SH-SY5Y (cell line): Measurements from ENCODE around the gene MAGI2.

Source experiments
- GATA2 ChIP-seq: IDR thresholded peaks from 2 replicates; pipeline ENCODE4 v1.6.1; 2011; ENCODE audit warnings: mild to moderate bottlenecking, low read depth, low read length
- GATA3 ChIP-seq: IDR thresholded peaks from 2 replicates; pipeline ENCODE4 v1.6.1; 2011; ENCODE audit warnings: low read depth, mild to moderate bottlenecking, low read length, moderate library complexity

GRCh38 chr7:79009647-79010046, 443.8 kb downstream of the MAGI2 start:
- TF ChIP-seq GATA3 (no peak), GATA2 (no peak)
